Activated T-helper 1 cell treated with anti-CD3 and anti-CD28 coated beads, Interleukin-2, amount 50 U/mL, for 16 hours (primary cell): ENCODE data around the gene CFAP157.
A peak's percentile ranks its signal among the peaks of the same experiment; 100 is the strongest.
"Not testable (repeated sequence)": the region's sequence is repeated elsewhere in the genome, so short reads cannot be mapped to it uniquely, and the experiment has no call there.

Experiments used
- DNase-seq, 2 donors: peaks; one replicate each; pipeline ENCODE4 v3.0.0-alpha.2; 2020; ENCODE audit warnings: low read depth in 1 of 2, low spot score in 1 of 2

CFAP157 gene

DNA sequence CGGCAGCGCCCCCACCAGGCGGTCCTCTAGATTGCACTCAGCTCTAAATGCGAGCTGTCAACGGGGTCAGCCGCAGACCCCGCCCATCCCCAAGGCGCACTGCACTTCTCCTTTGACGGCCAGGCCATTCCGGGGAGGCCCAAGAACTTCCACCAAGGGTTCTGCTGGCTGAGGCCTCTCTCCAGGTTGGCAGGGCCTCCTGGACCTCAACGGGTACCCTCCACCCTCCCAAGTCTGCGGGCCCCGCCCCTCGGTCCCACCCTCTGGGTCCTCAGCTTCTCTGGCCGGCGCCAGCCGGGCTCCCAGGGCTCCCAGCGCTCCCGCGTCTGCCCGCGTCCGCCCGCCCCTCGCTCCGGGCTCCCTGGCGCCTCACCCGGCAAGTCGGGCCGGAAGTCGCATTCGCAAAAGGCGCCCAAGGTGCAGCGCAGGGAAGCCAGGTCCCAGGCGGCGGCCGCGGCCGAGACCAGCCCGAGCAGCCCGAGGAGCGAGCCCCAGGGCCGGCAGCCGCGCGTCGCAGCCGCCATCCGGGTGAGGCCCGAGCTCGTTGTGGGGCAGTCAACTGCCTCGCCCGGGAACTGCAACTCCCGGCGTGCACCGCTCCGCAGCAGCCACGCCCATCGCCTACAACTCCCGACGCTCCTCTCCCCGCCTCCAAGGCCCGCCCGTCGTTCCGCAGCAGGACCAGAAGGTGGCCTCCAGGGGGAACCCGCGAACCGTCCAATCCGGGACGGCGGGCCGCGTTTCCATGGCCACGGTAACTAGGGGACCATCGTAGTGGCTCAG, 28.1 kb downstream of the CFAP157 start, which contains the start of gene TOR2A:
TSS of gene TOR2A (minus strand) at position 548 of the 783 bp plus-strand sequence. CDS start at position 524, 24 bp downstream.
- peak; percentile 97 for DNase-seq

DNA sequence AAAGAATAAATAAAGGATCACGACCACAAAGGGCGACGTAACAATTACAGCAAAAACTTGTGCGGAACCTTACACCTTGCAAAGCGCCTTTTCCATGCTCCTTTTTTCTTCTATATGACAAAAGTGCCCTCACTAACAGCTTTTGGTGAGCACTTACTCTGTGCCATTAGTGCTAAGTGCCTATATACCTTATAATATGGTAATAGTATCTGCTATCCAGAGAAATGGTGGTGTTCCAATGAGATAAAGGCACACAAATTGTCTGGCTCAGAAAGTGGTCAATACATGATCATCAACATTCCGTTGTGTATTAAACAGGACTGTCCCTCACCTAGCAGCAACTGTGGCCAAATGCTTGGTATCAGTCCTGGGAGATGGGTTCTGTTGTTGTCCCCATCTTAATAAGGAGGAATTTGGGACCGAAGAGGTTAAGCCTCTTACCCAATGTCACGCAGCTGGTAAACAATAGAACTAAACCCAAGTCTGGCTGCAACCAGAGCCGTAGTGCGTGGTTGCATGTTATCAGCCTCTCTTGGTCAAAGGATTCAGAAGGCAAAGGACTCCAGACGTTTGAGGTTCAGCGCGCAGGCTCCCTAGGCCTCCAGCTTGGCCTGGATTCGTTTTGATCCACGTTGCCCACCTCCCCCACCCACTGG, 28.9 kb downstream of the CFAP157 start:
- no peak for DNase-seq

DNA sequence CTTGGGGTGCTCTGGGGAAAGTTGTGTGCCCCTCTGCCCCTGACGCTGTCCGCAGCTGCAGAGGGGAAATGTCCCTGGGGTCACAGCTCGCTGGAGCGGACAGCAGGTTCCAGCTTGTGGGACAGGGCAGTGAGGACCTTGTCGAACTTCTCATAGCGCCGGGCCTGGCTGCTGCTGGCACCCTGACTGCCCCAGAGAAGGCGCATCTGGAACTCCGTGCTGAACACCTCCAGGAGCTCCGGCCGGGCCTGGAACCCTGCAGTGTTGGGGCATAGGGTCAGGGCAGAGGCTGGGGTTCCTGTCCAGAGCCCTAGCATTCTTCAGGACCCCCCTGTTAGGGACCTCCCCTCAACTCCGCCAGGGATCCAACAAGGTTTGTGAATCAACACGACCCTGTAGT, 31.9 kb downstream of the CFAP157 start:
- DNase-seq, result no peak

DNA sequence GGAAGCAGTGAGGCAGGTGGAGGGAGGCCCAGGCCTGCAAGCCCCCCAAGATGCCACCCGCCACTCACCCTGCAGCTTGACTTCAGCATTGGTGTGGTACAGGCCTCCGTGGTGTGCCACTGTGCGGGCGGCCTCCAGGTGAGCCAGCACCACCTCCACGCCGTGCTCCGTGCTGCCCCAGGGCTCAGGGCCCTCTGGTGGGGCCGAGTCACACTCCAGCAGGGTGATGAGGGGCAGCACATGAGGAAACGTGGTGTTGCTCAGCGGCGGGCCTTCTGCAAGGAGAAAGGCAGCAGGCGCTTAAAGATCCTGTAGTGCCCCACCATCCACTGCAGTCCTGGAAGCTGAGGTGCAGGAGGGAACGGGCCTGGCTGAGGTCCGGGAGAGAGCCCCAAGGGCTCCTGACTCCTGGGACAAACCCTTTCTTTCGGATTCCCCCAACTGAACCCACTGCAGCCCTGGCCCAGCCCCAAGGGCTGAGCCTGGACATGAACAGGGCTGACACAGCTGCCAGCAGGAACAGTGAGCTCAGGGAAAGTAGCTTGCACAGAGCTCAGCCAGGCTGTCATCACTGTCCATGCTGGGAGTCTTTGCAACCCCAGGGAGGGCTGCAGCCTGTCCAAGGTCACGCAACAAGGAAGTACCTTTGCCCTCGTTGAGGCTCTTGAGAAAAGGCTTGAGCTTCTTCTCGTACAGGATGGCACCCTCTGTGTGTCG, 33.0 kb downstream of the CFAP157 start:
- no peak for DNase-seq

DNA sequence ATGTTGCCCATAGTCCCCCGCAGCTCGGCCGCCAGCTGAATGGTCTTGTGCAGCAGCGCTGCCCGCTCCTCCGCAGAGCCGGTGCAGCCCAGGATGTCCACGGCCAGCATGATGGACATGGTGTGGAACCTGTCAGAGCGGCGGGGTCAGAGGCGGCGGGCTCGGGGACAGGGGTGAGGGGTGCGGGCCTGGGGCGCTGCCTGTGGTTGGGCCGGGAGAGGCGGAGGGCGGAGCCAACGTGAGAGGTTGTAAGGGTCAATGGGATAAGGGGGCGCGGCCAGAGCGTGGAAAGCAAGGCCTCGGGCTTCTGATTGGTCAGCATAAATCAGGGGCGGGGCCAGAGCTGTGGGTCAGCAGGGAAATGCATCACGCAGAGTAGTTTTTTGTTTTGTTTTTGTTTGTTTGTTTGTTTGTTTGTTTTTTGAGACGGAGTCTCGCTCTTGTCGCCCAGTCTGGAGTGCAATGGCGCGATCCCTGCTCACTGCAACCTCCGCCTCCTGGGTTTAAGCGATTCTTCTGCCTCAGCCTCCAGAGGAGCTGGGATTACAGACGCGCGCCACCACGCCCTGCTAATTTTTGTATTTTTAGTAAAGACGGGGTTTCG, 35.1 kb downstream of the CFAP157 start:
- no peak for DNase-seq

DNA sequence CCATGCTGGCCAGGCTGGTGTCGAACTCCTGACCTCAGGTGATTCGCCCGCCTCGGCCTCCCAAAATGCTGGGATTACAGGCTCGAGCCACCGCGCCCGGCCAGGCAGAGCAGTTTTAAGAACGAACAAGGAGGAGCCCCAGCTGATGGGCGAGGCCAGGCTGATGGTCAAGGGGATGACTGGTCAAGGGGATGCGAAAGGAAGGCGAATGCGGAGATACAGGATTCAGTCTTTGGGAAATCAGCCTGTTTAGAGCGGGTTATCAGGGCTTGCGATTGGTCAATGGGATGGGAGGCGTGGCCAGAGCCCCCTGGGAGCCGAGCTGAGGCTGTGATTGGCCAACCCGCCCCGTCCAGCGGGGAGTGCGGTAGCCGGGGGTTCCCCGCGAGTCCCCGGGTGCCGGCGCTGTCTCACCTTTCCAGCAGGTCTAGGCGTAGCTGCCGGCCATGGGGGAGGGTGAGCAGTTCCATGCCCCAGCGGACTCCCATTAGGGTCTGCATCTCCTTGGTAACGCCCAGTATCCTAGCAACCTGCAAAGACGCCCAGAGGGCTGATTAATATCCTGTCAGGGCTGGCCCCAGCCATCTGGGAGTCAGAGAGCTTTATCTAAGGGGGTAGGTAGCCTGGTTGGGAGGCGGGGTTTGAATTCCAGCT, 35.8 kb downstream of the CFAP157 start:
- no peak for DNase-seq

DNA sequence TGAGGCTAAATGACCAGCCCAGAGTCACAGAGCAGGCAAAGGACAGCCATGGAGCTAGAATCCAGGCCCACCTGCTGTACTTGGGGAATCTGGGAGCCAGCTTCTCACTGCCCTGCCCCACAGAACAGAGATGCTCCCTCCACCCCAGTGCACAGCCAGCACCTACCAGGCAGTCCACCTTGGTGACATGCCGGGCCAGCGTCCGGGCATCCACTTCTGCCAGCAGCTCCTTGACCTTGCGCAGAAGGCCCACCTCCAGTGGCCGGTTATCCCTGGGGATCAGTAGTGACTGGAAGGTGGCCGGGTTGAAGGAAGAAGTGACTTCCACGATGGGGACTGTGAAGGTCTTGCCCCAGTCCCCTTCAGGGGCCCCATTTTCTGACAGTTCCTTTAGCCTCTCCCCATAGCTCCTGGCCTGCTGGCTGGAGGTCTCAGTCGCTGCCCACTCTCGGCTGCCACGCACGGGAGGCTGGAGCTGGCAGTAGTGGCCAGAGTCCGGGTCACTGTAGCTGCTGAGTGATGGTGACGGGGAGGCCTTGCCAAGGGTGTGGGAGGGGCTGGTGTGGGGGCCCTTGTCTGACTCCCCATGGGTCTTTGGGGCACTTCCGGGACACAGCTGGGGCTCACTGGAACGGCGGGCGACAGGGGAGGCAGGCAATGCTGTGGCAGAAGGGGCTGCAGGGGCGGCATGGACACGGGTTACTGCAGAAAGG, 37.8 kb downstream of the CFAP157 start:
- DNase-seq, result no peak

DNA sequence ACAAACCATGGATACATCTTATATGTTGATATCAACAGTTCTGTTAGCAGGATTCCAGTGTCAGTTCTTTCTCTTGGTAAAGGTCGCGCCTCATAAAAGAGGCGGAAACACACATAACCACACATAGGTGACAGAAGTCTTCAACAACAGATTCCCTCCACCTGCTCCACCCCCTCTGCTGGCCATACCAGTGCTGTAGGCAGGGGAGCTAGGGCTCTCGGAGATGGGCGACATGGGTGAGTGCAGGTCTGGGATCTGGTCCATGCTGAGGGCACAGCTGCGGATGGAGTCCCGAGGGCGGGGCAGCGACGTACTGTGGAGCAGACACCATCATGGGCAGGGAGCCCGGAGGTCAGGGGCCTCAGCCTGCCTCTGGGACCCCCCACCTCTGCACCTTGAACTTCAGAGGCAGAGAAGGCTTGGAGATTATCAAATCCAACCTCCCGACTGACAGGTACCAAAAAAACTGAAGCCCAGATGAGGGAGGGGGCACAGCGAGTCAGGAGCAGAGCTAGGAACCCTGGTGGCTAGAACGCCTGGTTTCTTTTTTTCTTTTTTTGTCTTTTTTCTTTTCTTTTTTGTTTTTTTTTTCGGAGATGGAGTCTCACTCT, 40.3 kb downstream of the CFAP157 start:
- no peak for DNase-seq

DNA sequence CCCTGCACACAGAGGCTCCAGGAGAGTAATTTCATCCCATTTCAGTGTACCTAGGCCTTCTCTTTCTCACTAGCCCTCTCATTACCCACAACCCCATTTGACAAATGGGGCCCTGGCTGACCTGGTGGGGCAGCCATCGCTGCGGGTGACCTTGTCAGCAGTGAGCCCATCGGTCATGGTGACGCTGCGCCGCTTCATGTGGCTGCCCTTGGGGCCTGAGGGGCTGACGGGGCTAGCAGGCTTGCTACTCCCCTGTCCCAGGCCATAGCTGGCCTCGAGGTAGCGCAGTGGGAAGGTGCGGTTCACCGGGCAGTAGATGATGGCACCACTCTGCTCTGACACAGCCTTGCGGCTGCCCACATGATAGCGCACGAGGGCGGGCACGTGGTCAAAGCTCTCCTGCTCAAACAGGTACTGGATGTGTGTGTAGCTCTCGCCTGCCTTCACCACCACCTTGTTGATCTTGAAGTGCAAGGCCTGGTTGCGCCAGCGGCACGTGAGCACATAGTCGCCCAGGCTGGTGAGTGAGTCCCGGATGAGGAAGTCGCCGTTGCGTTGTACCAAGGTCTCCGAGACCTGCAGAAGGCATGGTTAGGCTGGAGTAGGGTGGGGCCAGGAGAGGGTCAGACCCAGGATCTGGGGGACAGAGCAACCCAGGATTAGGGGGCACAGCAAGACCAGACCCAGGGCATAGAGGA, 42.5 kb downstream of the CFAP157 start:
- DNase-seq, result no peak

DNA sequence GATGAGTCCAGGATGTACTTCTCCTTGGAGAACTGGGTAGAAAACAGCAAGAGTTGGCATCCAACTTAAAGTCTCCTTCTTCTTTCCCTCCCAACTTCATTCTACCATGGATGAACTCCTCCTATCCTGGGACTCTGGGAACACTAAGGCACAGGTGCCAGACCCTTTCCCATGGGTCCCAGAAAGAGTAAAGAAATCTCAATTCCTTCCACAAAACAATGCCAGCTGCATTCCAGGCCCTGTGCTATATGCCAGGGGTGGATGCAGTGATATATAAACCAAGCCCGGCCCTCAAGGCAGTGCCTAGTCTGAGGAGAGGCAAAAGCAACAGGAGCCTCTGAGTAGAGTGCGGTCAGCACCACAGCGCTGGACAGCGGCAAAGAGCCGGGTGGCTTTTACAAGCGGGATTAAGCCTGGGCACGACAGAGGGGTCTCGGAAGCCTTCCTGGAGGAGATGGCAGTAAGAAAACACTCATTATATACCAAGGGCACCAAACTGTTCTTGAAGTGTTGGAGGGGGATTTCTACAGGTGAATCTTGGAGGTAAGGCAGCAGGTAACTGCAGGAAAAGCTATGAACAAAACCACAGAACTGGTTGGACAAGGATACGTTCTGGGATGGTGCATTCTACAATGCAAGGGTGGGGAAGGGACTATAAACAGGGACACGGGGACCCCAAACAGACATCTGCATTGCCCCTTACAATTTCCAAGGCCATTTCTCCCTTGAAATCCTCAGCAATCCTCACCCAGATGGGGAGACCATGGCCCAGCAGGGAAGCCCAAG, 44.7 kb downstream of the CFAP157 start:
- no peak for DNase-seq

DNA sequence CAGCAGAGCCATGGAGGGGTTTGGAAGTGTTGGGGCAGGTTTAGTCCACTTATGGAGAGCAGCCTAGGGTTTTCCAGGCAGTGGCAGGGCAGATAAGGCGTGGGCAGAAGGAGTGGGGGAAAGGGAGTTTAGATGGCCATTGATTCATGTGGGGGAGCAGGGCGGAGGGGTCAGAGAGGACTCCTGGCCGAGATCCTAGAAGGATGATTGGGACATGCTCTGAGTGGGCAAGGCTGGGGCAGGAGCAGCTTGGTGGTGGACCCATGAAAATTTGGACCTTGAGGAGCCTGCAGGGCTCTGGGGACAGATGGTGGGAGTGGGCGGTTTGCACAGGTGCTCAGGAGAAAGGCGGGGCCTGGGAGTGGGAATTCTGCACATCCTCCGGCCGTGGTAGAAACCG, 46.4 kb downstream of the CFAP157 start:
- DNase-seq, result no peak

DNA sequence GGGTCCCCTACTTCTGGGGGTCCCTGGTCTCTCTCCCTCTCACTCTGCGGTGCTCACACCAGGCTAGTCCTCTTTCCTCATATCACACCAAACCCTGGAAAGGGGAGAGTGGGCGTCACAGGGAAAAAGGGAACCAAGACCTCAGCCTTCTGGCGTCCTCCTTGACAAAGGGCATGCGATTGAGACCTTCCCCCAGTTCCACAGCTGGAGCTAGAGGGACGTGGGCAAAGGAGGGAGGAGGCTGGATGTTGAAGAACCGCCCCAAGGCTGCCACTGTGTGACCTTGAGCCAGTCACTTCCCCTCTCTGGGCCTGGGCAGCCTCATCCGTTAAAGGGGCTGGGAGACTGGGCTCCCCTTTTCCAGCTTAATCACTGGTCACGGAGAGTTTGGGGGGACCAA, 46.8 kb downstream of the CFAP157 start:
- DNase-seq, result no peak

DNA sequence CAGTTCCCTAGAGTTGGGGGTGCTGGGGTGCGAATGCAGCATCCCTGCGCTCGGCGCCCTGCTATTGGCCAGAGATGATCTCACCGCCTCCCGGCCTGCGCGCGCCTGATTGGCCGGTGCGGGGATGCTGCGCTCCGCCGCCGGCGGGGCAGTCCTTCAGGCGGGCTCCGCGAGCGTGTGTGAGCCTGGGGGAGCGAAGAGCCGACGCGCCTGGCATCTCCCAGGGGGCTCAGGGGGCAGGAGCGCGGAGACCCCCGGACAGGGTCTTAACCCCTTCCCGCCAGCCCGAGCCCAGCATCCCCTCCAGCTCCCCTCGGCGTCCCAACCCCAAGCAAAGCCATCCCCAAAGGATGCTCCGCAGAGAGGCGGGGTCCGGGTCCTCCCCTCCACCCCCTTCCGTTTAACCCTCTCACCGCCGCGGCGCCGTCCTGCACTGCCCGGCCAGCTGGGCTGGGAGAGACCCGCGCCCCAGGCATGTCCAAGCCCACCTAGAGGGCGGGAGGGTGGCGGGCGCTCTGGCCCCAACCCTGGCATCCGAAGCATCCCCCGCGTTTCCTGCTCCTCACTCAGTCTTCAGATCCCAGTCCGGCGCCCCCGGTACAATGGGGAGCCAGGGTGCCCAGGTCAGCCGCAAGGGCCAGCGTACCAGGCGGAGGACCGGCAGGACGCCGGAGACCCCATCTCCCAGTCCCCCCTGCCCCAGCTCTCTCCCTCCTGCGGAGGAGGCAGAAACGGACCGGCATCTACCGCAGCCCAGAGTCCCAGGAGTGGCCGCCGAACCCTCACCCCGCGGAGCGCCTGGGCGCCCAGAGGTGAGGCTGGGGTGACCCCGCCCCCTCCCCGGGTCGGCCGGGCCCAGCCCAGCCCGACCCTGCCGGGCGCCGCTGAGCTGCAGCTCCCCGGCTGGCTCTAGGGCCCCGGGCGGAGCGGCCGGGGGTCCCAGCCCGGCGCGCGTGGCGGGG, 47.6 kb downstream of the CFAP157 start:
- no peak for DNase-seq

DNA sequence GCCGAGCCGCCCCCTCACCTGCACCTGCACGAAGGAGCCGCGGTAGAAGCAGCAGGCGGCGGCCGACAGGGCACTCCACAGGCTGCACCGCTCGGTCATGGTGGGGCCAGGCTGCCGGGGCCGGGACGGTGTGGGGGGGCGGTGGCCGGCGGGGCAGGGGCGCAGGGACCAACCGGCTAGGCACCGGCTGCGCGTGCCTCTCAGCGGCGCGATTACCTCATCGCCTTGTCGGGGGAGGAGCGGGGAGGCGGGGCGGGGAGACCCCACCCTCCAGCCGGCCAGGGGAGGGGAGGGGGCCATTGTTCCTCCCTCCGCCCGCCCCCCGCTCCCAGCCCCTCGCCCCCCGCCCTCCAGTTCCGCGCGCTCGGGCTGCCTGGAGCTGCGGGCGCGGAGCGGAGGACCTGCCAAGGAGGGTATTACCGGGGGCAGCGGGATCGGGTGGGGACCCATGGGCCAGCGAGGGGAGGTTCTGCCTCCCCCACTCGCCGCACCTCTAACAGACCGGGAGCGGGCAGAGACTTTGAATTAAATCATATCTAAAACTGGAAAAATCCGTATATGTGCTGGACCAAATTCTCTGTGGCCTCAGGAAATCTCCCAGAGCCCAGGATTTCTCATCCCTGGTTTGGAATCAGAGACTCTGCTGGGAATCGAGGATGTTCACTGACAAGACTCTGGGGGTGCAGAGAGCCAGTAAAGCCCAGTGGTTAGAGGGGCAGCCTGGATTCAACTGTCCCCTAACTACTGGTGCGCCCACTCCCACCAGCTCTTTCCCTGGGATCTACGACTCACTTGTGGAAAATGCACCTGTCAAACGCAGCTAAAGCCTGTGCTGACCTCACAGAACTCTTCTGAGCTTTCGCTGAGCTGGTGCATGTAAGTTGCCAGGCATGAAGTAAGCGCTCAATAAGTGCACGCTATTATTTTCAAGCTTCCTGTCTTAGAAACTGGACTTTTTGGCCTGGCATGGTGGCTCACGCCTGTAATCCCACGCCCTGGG, 48.6 kb downstream of the CFAP157 start:
- no peak for DNase-seq

DNA sequence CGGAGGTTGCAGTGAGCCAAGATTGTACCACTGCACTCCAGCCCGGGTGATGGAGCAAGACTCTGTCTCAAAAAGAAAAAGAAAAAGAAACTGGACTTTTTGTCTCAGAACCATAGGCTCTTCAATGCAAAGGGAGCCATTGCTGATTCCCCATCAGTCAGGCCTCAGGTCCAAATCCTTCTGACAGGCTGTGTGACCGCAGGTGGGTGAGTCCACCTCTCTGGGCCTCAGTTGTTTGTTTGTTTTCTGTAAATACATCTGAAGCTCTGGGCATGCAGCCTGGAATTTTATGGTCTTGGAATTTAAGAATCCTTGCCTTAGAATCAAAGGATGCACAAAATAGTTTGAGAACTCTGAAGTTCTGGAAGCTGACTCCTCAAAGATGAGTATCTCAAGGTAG, 49.4 kb downstream of the CFAP157 start:
- no peak for DNase-seq

DNA sequence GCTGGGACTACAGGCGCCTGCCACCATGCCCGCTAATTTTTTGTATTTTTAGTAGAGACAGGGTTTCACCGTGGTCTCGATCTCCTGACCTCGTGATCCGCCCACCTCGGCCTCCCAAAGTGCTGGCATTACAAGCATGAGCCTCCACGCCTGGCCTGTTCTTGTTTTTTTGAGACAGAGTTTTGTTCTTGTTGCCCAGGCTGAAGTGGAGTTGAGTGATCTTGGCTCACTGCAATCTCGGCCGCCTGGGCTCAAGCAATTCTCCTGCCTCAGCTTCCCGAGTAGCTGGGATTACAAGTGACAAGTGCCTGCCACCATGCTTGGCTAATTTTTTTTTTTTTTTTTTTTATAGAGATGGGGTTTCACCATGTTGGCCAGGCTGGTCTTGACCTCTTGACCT, 50.0 kb downstream of the CFAP157 start:
- not testable (repeated sequence) for DNase-seq
